GM12878 (cell line): Measurements from ENCODE around the gene PRMT1. TPM values are rescaled to one million over a fixed set of nuclear protein-coding genes. Genes with fewer than 3 reads are reported as not detected.
A peak's percentile ranks its signal among the peaks of the same experiment; 100 is the strongest.

ENCODE experiments used
- BMI1 ChIP-seq: fragments of 450-650 bp; IDR thresholded peaks from 2 replicates; pipeline ENCODE4 v1.6.1; 2016; ENCODE audit warnings: mild to moderate bottlenecking, moderate library complexity, borderline replicate concordance
- CBX3 ChIP-seq: fragments of 200-600 bp; sonication (generic); IDR thresholded peaks from 2 replicates; pipeline ENCODE4 v1.6.1; 2016; ENCODE audit warnings: low read depth, borderline replicate concordance
- CREM ChIP-seq: IDR thresholded peaks from 2 replicates; pipeline ENCODE4 v1.6.1; 2014; ENCODE audit warnings: antibody characterized with exemption, low read depth
- HDAC2 ChIP-seq: fragments of 200-600 bp; sonication (generic); IDR thresholded peaks from 2 replicates; pipeline ENCODE4 v1.6.1; 2017
- JUND ChIP-seq: IDR thresholded peaks from 2 replicates; pipeline ENCODE4 v1.6.1; 2012; ENCODE audit warnings: low read depth, mild to moderate bottlenecking, low read length, improper control_type of control experiment, moderate library complexity
- MEF2B ChIP-seq: fragments of 450-650 bp; IDR thresholded peaks from 2 replicates; pipeline ENCODE4 v1.6.1; 2018; ENCODE audit warnings: mild to moderate bottlenecking, moderate library complexity; ENCODE audit not compliant: partially characterized antibody, poor library complexity, severe bottlenecking
- NFIC ChIP-seq: IDR thresholded peaks from 2 replicates; pipeline ENCODE4 v1.6.1; 2012; ENCODE audit warnings: low read depth, mild to moderate bottlenecking, inconsistent platforms, low read length, moderate library complexity
- NFYB ChIP-seq: IDR thresholded peaks from 2 replicates; pipeline ENCODE4 v1.6.1; 2011; ENCODE audit warnings: low read depth, mild to moderate bottlenecking, low read length, improper control_type of control experiment, moderate library complexity; ENCODE audit not compliant: insufficient read depth
- PAX8 ChIP-seq: fragments of 450-650 bp; IDR thresholded peaks from 2 replicates; pipeline ENCODE4 v1.6.1; 2017; ENCODE audit warnings: mild to moderate bottlenecking, moderate library complexity
- POLR2A ChIP-seq: IDR thresholded peaks from 2 replicates; pipeline ENCODE4 v1.6.1; 2011; ENCODE audit warnings: low read depth, mild to moderate bottlenecking, low read length
- POLR2AphosphoS5 ChIP-seq: IDR thresholded peaks from 2 replicates; pipeline ENCODE4 v1.6.1; 2011; ENCODE audit warnings: mild to moderate bottlenecking, low read length, inconsistent platforms
- POU2F2 ChIP-seq: IDR thresholded peaks from 3 replicates; pipeline ENCODE4 v1.6.1; 2011; ENCODE audit warnings: low read depth, mild to moderate bottlenecking, low read length, borderline replicate concordance
- SIX5 ChIP-seq: IDR thresholded peaks from 2 replicates; pipeline ENCODE4 v1.6.1; 2011; ENCODE audit warnings: mild to moderate bottlenecking, low read depth, low read length, moderate library complexity; ENCODE audit not compliant: severe bottlenecking
- TCF3 ChIP-seq: IDR thresholded peaks from 2 replicates; pipeline ENCODE4 v1.6.1; 2012; ENCODE audit warnings: low read depth, mild to moderate bottlenecking, low read length, borderline replicate concordance; ENCODE audit not compliant: insufficient read depth
- ZBTB11 ChIP-seq: fragments of 450-650 bp; formaldehyde crosslinking; IDR thresholded peaks from 2 replicates; pipeline ENCODE4 v1.5.0; 2022; ENCODE audit warnings: mild to moderate bottlenecking, missing genetic modification characterization
- ZNF217 ChIP-seq: fragments of 450-650 bp; IDR thresholded peaks from 2 replicates; pipeline ENCODE4 v1.6.1; 2017; ENCODE audit warnings: antibody characterized with exemption, mild to moderate bottlenecking
- polyA plus RNA-seq, 11 experiments: library from polyadenylated mRNA; depleted of rRNA in 4 of 11; unstranded in 6 of 11; stranded (reverse) in 5 of 11; fragments of >200 nt; fragmentation: Nextera tagmentation in 4 of 11; fragmentation: Illumina TruSeq in 1 of 11; extraction: Ambion mirVana in 4 of 11; extraction: Trizol in 1 of 11; gene quantifications; 1 replicate in 1 of 11; 2 replicates in 10 of 11; pipeline versions ENCODE4 v1.2.1 to v1.2.3, GENCODE V29; 2011 to 2016; ENCODE audit warnings: inconsistent platforms in 2 of 11, missing spikeins in 2 of 11, low read depth in 1 of 11
- total RNA-seq, 4 experiments: library from RNA; depleted of rRNA in 3 of 4; stranded (reverse); fragments of >200 nt in 3 of 4; fragmentation: Illumina TruSeq in 1 of 4; extraction: Trizol in 1 of 4; gene quantifications; 2 replicates each; pipeline versions ENCODE4 v1.2.1 to v1.2.3, GENCODE V29; 2013 to 2021
- TF ChIP-seq, protein P1 (sequence below): fragments of 450-650 bp; IDR thresholded peaks from 2 replicates; pipeline ENCODE4 v1.6.1; 2017; ENCODE audit warnings: antibody characterized with exemption, mild to moderate bottlenecking, moderate library complexity
- TF ChIP-seq, protein P2 (sequence below): fragments of 450-650 bp; formaldehyde crosslinking; IDR thresholded peaks from 2 replicates; pipeline ENCODE4 v1.4.0; 2020; ENCODE audit warnings: mild to moderate bottlenecking, moderate library complexity
- TF ChIP-seq, protein P3 (sequence below): IDR thresholded peaks from 2 replicates; pipeline ENCODE4 v1.6.1; 2011; ENCODE audit warnings: borderline replicate concordance, low read depth, mild to moderate bottlenecking, moderate library complexity, mixed read lengths, low read length; ENCODE audit not compliant: insufficient read depth; ENCODE audit errors: extremely low read length

PRMT1 gene
- total and polyA plus RNA-seq, 10 of the 15 experiments (the other 5 are each of a cell fraction or from before 2014, with no cell fraction given) = 19.9 to 667 (median 444) TPM

- TF ChIP-seq BMI1 (no peak), NFIC (no peak), CBX3 (no peak), ZNF217 (no peak), NFYB (no peak), MEF2B (no peak), ZBTB11 (CRISPR knock-in tag) (no peak), SIX5 (no peak), JUND (no peak), TCF3 (no peak), POLR2A (peak; percentile 69), HDAC2 (no peak), POLR2AphosphoS5 (peak; percentile 26; the same call in 1 of the 2 replicates), CREM (no peak), POU2F2 (no peak; the same call in 2 of the 3 replicates), PAX8 (no peak)
- TF ChIP-seq, protein P1, sequence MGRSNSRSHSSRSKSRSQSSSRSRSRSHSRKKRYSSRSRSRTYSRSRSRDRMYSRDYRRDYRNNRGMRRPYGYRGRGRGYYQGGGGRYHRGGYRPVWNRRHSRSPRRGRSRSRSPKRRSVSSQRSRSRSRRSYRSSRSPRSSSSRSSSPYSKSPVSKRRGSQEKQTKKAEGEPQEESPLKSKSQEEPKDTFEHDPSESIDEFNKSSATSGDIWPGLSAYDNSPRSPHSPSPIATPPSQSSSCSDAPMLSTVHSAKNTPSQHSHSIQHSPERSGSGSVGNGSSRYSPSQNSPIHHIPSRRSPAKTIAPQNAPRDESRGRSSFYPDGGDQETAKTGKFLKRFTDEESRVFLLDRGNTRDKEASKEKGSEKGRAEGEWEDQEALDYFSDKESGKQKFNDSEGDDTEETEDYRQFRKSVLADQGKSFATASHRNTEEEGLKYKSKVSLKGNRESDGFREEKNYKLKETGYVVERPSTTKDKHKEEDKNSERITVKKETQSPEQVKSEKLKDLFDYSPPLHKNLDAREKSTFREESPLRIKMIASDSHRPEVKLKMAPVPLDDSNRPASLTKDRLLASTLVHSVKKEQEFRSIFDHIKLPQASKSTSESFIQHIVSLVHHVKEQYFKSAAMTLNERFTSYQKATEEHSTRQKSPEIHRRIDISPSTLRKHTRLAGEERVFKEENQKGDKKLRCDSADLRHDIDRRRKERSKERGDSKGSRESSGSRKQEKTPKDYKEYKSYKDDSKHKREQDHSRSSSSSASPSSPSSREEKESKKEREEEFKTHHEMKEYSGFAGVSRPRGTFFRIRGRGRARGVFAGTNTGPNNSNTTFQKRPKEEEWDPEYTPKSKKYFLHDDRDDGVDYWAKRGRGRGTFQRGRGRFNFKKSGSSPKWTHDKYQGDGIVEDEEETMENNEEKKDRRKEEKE = no peak
- TF ChIP-seq, protein P2, sequence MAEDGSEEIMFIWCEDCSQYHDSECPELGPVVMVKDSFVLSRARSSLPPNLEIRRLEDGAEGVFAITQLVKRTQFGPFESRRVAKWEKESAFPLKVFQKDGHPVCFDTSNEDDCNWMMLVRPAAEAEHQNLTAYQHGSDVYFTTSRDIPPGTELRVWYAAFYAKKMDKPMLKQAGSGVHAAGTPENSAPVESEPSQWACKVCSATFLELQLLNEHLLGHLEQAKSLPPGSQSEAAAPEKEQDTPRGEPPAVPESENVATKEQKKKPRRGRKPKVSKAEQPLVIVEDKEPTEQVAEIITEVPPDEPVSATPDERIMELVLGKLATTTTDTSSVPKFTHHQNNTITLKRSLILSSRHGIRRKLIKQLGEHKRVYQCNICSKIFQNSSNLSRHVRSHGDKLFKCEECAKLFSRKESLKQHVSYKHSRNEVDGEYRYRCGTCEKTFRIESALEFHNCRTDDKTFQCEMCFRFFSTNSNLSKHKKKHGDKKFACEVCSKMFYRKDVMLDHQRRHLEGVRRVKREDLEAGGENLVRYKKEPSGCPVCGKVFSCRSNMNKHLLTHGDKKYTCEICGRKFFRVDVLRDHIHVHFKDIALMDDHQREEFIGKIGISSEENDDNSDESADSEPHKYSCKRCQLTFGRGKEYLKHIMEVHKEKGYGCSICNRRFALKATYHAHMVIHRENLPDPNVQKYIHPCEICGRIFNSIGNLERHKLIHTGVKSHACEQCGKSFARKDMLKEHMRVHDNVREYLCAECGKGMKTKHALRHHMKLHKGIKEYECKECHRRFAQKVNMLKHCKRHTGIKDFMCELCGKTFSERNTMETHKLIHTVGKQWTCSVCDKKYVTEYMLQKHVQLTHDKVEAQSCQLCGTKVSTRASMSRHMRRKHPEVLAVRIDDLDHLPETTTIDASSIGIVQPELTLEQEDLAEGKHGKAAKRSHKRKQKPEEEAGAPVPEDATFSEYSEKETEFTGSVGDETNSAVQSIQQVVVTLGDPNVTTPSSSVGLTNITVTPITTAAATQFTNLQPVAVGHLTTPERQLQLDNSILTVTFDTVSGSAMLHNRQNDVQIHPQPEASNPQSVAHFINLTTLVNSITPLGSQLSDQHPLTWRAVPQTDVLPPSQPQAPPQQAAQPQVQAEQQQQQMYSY (CRISPR knock-in tag) = no peak
- TF ChIP-seq, protein P3, sequence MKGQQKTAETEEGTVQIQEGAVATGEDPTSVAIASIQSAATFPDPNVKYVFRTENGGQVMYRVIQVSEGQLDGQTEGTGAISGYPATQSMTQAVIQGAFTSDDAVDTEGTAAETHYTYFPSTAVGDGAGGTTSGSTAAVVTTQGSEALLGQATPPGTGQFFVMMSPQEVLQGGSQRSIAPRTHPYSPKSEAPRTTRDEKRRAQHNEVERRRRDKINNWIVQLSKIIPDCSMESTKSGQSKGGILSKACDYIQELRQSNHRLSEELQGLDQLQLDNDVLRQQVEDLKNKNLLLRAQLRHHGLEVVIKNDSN = no peak
These were observed 12.3 kb downstream of the PRMT1 start, which contains the start of gene ADM5 (continued) for GRCh38 chr19:49689133-49690078.
